KOPT-K1 (cell line): ENCODE measurements around the gene C10orf90.

Source experiments
- H3K27ac ChIP-seq: fragments of 200-600 bp; sonication (generic); 2 replicates; pipeline ENCODE4 v1.5.1; 2016; ENCODE audit warnings: antibody characterized with exemption, mild to moderate bottlenecking, low read depth, low read length; ENCODE audit not compliant: poor library complexity, severe bottlenecking
- H3K36me3 ChIP-seq: fragments of 200-600 bp; sonication (generic); 2 replicates; pipeline ENCODE4 v1.5.1; 2017; ENCODE audit warnings: antibody characterized with exemption, mild to moderate bottlenecking, low read length, moderate library complexity; ENCODE audit not compliant: insufficient read depth
- H3K9me3 ChIP-seq: fragments of 200-600 bp; sonication (generic); 2 replicates; pipeline ENCODE4 v1.5.1; 2017; ENCODE audit warnings: antibody characterized with exemption, low read length, mild to moderate bottlenecking; ENCODE audit not compliant: insufficient read depth, poor library complexity, severe bottlenecking

The C10orf90 gene

DNA sequence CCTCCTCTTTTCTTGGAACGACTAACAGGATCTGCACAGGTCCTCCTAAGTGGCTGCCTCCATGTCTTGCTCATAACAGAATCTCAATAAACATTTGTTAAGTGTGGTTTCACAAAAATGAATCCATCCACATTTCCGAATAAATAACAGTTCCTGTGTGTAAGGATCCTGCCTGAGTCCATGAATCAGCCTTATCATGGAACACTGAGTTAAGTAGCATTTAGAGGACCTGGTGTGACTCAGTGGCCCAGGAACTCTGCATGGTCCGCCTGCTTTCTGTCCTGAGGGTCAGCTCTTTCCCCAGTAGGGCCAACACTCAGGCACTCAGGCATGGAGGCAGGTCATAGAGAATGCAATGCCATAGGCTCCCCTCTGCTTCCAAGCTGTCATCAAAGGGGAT is 15.8 kb upstream of the C10orf90 start:
- Histone ChIP-seq H3K27ac (no peak overlapping the region), H3K36me3 (no peaks in the 10 kb centered on the region), H3K9me3 (no peaks in the 10 kb centered on the region)

DNA sequence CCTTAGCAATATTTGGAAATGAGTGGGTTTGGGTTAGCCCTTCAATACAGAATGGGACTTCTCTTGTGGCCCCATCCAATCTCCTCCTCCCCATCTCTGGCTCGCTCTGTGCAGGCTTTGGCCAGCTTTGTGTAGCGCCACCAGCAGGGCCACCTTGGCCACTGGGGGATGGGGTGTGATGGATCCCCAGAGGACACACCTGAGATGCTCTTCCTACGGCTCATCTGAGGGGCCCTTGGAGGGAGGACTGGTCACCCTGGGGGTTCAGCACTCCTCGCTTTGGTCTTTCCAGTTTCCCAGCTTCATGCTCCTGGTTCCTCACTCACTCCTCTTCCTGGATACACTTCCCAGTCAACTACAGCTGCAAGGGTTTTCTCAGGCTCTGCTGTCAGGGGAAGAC is 15.3 kb upstream of the C10orf90 start:
- Histone ChIP-seq H3K9me3 (no peaks in the 10 kb centered on the region), H3K36me3 (no peaks in the 10 kb centered on the region), H3K27ac (no peak overlapping the region)

DNA sequence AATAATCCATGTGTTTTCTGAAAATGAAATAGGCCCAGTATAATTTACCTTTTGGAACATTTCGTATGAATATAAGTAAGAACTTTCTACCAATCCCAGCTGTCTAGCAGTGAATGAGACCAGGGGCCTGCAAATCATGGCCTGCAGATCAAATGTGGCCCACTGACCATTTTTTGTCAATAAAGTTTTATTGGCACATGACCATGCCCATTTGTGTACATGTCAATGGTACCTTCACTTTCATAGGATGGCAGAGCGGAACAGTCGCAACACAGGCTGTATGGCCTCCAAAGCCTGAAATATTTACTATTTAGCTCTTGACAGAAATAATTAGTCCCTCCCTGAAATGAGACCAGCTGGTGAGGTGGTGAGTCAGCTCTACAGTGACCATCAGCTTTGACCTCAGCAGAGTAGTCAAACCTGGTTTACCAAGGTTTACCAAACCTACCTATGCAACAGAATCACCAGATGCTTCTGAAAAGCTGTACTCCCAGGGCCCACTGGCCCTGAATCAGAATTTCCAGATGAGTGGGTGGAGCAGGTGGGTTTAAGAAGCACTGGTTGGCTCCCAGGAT is 13.8 kb upstream of the C10orf90 start:
- Histone ChIP-seq H3K9me3 (no peaks in the 10 kb centered on the region), H3K27ac (no peak overlapping the region), H3K36me3 (no peaks in the 10 kb centered on the region)

DNA sequence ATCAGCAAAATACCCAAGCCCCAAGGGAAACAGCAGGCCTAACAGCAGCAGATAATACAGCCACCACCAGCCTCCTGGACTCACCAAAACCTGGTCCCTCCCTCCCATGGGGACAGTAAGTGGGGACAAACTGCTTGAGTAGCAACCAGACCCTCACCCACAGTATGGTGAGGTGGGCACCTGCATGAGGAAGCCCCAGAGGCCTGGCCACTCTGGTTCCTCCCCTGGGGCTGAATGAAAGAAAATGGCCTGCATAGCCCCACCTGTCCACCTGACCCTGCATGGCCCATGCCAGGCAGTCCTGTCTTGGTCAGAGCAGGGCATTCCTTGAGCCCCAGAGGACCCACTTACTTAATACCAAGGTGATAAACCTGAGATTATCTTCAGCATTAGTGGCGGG is 13.0 kb upstream of the C10orf90 start:
- Histone ChIP-seq H3K9me3 (no peaks in the 10 kb centered on the region), H3K27ac (no peak overlapping the region), H3K36me3 (no peaks in the 10 kb centered on the region)

DNA sequence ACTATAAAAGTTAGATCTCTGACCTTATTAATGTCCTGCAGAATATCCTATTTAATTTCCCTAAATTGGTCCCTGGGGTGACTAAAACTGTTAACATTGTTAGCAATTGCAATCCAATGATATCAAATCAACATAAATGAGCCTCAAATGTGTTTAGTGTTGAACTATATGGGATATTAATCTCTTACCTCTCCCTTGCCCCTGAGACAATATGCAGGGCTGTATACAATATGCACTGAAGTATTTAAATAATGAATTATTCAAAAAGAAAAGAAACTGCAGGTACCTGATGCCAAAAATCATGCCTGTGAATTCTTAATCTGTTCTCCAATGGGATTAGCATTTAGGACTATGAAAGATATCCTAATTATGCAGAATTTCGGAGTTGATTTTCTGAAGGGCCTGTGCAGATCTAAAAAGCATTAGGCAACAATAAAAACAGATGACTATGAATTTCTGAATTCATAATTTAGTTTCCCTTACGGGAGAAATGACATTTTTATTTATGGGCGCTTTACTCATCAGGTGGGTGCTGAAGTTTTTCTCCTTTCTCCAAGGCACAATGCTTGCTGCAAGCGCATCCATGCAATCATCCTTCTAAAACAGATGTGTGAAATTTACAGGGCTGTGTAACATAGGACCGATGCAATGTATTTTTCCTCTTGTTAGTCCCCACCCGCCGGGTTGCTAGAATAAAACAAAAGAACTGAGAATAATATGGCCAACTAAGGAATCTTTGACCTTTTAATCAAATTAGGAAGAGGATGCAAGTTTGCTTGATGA is 5.4 kb upstream of the C10orf90 start:
- H3K27ac ChIP-seq, result no peak overlapping the region
- no peaks in the 10 kb centered on the region for H3K36me3 ChIP-seq
- no peaks in the 10 kb centered on the region for H3K9me3 ChIP-seq

DNA sequence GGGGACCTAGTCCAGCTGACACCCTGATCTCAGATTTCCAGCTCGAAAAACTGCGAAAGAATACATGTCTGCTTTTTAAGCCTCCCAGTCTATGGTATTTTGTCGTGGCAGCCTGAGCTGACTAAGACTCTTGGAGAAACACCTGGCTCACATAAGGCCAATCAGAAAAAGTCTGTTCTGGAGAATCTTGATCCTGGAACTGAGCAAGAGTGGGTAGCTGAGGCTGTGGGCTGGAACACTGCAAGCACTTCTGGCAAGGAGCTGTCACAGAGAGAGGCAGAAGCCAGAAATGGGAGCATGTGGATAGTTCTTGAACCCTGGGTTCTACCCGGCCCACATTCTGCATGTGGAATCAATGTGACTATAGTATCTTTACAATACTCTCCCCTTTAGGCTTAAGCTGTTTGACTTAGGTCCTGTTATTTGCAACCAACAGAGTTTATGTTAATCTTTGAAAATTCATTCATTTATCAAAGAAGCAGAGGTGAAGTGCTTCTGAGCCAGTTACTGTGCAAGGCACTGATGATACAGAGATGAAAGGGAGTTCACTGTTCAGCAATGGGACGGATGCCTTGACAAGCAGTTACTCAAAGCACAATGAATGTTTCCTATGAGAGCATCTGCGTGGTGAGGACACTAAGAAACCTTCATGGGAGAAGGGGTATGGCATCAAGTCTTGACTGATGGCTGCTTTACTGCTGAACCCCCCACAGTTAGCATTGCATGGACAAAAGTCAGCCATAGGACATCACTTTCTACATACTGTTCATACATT is 4.4 kb upstream of the C10orf90 start:
- no peaks in the 10 kb centered on the region for H3K36me3 ChIP-seq

DNA sequence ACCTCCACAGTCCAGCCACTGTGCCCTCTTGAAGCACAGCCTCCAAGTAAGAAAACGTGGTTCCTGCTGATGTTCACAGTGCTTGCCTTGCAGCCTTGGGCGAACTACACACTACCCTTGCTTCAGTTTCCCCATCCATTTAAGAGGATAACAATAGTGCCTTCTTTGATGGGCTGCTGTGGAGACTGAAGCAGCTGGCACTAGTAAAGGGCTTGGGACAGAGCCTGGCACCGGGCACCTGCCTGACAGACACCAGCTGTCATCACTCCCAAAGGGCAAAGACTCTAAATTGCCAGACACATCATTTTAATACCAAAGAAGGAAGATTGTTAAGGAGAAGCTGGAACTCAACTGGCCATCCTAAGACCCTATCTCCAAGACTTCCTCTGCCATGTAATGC is 3.1 kb upstream of the C10orf90 start:
- Histone ChIP-seq H3K9me3 (no peaks in the 10 kb centered on the region), H3K27ac (no peak overlapping the region), H3K36me3 (no peaks in the 10 kb centered on the region)

More for the DNA sequence above, 4.4 kb upstream of the C10orf90 start:
- Histone ChIP-seq H3K9me3 (no peaks in the 10 kb centered on the region), H3K27ac (no peak overlapping the region)

DNA sequence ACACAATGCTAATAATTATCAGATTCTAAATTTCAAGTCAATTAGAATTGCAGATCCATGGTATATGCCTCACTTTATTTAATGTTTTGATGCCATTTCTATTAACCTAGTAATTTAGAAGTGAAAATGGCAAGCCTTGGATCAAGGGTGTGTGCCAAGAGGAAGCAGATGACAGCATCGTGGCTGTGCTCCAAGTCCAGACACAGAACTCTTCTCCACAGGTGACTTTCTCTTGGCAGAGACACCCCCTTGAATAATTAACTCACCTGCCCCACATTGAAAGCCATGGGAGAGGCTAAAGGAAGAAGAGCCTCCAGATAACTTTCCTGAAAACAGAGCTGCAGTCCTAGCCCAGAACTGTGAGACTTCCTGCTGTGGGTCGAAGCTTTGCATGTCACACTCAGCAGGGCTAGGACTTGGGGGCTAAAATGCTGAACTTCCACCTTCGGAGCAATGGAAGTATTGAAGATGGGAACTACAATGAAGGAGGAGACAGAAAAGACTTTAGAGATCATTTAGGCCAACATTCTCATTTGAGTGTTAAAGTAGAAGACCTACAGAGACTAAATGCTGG is 996 bp upstream of the C10orf90 start:
- no peak overlapping the region for H3K27ac ChIP-seq
- no peaks in the 10 kb centered on the region for H3K9me3 ChIP-seq
- H3K36me3 ChIP-seq, result no peaks in the 10 kb centered on the region

DNA sequence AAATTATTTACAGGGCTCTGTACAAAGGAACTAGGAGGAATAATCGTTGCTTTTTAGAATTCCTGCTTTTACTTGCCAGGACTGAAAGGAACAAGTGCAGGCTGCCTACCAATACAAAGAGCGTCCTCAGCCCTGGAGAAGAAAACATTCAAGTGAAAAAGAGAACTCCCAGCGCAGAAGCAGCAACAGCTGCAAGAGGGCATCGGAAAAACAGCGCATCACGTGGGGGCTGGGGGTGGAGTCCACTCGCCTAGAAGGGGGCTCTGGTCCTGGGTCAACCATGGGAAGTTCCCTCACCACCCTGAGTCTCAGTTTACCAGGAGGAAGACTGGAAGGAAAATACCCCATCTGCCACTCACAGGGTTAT is 385 bp upstream of the C10orf90 start:
- no peaks in the 10 kb centered on the region for H3K36me3 ChIP-seq
- no peaks in the 10 kb centered on the region for H3K9me3 ChIP-seq
- no peak overlapping the region for H3K27ac ChIP-seq

DNA sequence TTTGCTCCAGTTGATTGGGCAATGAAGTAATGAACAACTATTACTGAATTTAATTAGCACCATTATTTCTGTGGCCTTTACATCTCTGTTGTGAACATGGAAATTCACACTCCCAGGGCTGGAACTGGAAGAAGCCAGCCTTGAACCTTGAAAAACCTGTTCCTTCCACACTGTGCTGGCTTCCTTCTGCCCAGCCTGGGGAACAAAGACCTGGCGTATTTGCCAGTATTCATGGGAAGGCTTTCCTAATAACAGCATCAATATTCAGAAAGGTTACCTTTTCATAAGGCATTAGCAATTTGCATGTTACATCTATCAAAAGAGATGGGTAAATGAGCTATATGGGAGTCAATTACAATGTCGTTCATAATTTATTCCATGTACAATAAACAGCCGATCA is 1.3 kb downstream of the C10orf90 start:
- Histone ChIP-seq H3K36me3 (no peaks in the 10 kb centered on the region), H3K27ac (no peak overlapping the region), H3K9me3 (no peaks in the 10 kb centered on the region)

DNA sequence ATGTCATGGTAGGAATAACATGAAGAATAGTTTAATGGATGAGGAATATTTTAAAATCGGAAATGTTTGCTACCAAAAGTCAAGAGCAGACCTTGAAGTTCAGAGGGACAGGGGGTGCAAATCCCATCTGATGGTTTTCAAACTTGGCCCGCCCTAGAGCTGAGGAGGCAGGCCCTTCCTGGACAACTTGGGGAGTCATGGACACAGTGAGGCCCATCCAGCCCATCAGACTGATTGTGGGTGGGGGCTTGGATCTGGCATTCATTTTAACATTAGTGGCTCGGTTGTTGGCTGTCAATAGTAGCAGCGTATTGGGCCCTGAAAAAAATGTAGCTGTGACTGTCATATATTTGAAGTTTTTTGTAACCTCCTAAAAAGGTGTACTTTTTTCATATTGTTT is 2.0 kb downstream of the C10orf90 start:
- H3K36me3 ChIP-seq, result no peaks in the 10 kb centered on the region
- no peaks in the 10 kb centered on the region for H3K9me3 ChIP-seq
- H3K27ac ChIP-seq, result no peak overlapping the region

DNA sequence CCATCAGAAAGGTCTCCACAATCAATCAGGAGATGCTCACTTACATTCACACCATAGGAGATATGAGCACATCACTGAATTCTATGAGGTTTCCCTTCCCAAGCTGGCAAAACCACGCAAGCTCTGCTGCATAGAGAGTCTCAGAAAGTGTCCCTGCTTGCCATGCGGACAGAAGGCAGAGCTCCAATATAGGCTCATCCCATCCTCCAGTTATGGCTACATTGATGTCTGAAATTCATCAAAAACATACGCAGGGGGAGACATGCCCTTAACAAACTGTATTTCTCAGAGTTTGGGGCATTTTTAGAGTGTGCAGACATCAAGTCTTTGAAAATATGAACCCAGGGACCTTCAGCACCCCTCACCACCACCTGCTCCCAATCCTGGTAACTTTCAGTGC is 2.9 kb downstream of the C10orf90 start:
- H3K36me3 ChIP-seq, result no peaks in the 10 kb centered on the region

DNA sequence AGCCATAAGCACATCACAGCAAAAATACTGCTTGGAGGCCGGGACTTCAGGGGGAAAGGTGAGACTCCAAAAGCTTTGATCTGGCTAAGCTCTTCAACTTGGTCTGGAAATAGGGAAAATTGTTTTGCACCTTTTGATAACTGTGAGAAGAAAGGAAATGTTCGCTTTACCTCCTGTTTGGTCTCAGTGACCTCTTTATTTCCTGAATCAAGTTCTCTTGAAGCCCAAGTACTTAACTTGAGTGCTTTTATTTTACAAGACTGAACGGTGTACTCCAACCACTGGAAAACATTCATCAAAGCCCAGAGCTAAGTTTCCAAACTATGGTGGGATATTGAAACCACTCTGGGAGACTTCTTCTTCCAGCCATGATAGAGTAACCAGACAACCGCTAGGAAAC is 5.3 kb downstream of the C10orf90 start:
- no peaks in the 10 kb centered on the region for H3K9me3 ChIP-seq
- H3K27ac ChIP-seq, result no peak overlapping the region
- no peaks in the 10 kb centered on the region for H3K36me3 ChIP-seq

More for the DNA sequence above, 2.9 kb downstream of the C10orf90 start:
- H3K27ac ChIP-seq, result no peak overlapping the region
- no peaks in the 10 kb centered on the region for H3K9me3 ChIP-seq

DNA sequence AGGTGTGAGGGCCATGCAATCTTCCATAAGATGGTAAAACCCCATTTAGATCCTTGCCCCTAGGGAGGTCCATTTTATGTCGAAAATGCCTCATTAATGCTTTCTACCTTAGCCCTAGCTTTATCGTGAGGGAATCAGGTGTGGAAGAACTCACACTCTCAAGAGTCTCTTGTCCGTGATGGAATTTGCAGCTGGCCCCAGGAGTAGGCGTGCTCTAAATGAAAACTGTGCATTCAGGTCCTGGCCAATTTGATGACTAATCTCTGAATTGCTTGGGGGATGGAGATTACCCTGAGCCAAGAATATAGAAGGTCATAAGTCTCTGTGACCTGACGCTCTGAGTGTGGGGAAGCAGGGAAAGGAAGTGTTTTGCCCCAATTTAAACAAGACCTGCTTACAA is 6.6 kb downstream of the C10orf90 start:
- H3K27ac ChIP-seq, result no peak overlapping the region
- no peaks in the 10 kb centered on the region for H3K9me3 ChIP-seq
- no peaks in the 10 kb centered on the region for H3K36me3 ChIP-seq

DNA sequence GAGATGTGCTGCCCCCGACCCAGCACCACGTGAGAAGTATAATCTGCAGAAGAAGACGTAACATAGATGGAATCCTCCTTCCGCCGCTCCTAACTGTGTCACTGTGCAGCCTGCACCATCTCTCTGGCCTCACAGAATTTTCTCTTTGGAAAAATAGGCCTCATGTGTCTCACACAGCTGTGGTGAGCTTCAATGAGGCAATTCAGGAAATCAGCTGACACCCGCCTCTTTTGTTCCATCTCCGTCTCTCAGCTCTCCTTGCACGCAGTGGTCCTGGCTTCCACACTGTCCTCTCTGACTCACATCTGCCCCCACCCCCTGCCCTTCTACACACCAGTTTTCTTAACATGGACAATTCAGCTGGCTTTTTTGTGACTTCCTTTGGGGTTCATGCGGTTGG is 7.2 kb downstream of the C10orf90 start:
- Histone ChIP-seq H3K27ac (no peak overlapping the region), H3K36me3 (no peaks in the 10 kb centered on the region), H3K9me3 (no peaks in the 10 kb centered on the region)
